ENCODE measurements around the gene GATA5.

Gene GATA5

GRCh38 chr20:62479156-62479555, 3.4 kb upstream of the GATA5 start:
- Mint-ChIP-seq H3K27me3 (peaks cover 95% of the 10 kb centered on the region), H3K36me3 (ENCODE audit: low read depth) (no peaks in the 10 kb centered on the region), H3K9me3 (no peaks in the 10 kb centered on the region), H3K4me3 (no peak overlapping the region), H3K27ac (no peak overlapping the region), H3K4me1 (ENCODE audit: low read depth) (peaks cover 10% of the 10 kb centered on the region)
- intact Hi-C loops (cut with micrococcal nuclease): no loop called here

DNA sequence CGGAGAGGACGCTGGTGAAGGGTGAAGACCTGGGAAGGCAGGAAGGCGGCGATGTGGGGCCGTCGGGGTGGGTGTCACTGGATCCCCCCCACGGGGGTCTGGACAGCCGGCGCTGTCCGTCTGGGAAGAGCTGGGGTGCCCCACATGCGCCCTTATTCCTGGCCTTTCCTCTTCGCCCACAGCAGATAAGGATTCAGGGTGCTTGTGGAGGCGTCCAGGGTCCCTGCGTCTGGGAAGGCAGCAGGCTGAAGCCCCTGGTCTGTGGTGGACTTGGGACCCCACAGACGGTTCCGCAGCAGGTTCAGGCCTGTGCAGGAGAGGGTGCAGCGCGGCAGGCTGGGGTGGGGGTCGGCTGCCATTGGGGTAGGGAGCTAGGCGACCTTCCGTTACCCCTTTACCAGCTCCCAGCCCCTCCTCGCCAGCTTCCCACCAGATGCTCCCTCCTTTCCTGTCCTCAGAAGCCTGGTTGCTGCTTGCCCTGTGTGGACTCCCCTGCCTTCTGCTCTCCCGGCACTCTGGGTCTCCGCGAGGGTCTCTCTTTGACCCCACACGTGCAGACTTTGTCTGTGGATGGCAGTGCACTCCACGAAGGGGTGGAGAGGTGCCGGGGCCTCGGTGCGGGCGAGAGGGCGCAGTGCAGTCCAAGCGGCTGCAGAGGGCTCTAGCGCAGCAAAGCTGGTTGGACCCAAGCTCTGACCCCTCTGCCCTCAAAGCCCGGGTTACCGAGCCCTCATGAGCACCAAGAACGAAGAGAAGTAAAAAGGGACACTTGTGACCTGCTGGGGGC, 2.1 kb upstream of the GATA5 start:
- H3K9me3 Mint-ChIP-seq: no peaks in the 10 kb centered on the region
- H3K36me3 Mint-ChIP-seq (ENCODE audit: low read depth): no peaks in the 10 kb centered on the region
- H3K27me3 Mint-ChIP-seq: peaks cover 93% of the 10 kb centered on the region
- no peak overlapping the region for H3K27ac Mint-ChIP-seq
- peaks cover 8% of the 10 kb centered on the region for H3K4me1 Mint-ChIP-seq (ENCODE audit: low read depth)
- intact Hi-C loops (cut with micrococcal nuclease): no loop called here
- H3K4me3 Mint-ChIP-seq: no peak overlapping the region

- Mint-ChIP-seq H3K36me3 (ENCODE audit: low read depth) (no peaks in the 10 kb centered on the region), H3K27ac (no peak overlapping the region), H3K4me3 (no peak overlapping the region), H3K9me3 (no peaks in the 10 kb centered on the region), H3K27me3 (peaks cover 88% of the 10 kb centered on the region), H3K4me1 (ENCODE audit: low read depth) (no peaks in the 10 kb centered on the region)
- intact Hi-C loops (cut with micrococcal nuclease): no loop called here
Measured at GRCh38 chr20:62476056-62476838, 452 bp upstream of the GATA5 start.

- Mint-ChIP-seq H3K4me1 (ENCODE audit: low read depth) (no peaks in the 10 kb centered on the region), H3K9me3 (no peaks in the 10 kb centered on the region), H3K27ac (no peak overlapping the region), H3K27me3 (peaks cover 83% of the 10 kb centered on the region), H3K36me3 (ENCODE audit: low read depth) (no peaks in the 10 kb centered on the region), H3K4me3 (no peak overlapping the region)
- intact Hi-C loops (cut with micrococcal nuclease): no loop called here
Measured at GRCh38 chr20:62475027-62475771, 596 bp downstream of the GATA5 start.

DNA sequence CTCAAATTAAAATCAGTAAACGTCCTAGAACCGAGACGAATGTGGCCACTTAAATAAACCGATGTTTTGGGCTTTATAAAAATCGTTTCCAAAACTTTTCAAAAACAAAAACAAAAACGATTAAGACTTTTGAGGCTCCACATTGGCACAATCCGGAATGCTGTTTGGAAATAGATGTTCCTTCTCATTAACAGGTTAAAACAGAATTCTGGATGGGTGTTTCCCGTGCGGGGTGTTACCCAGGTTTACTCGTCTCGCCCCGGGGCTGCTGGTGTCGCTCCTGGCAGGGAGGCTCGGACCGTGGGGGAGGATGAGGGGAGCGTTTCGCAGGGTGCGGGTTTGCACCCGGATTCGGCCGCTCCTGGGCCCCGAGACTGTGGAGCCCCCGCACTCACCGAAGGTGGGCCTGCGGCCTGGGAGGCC, 1.2 kb downstream of the GATA5 start:
- H3K27me3 Mint-ChIP-seq: peaks cover 84% of the 10 kb centered on the region
- H3K4me3 Mint-ChIP-seq: no peak overlapping the region
- no peaks in the 10 kb centered on the region for H3K4me1 Mint-ChIP-seq (ENCODE audit: low read depth)
- H3K9me3 Mint-ChIP-seq: no peaks in the 10 kb centered on the region
- intact Hi-C loops (cut with micrococcal nuclease): no loop called here
- no peaks in the 10 kb centered on the region for H3K36me3 Mint-ChIP-seq (ENCODE audit: low read depth)
- no peak overlapping the region for H3K27ac Mint-ChIP-seq

DNA sequence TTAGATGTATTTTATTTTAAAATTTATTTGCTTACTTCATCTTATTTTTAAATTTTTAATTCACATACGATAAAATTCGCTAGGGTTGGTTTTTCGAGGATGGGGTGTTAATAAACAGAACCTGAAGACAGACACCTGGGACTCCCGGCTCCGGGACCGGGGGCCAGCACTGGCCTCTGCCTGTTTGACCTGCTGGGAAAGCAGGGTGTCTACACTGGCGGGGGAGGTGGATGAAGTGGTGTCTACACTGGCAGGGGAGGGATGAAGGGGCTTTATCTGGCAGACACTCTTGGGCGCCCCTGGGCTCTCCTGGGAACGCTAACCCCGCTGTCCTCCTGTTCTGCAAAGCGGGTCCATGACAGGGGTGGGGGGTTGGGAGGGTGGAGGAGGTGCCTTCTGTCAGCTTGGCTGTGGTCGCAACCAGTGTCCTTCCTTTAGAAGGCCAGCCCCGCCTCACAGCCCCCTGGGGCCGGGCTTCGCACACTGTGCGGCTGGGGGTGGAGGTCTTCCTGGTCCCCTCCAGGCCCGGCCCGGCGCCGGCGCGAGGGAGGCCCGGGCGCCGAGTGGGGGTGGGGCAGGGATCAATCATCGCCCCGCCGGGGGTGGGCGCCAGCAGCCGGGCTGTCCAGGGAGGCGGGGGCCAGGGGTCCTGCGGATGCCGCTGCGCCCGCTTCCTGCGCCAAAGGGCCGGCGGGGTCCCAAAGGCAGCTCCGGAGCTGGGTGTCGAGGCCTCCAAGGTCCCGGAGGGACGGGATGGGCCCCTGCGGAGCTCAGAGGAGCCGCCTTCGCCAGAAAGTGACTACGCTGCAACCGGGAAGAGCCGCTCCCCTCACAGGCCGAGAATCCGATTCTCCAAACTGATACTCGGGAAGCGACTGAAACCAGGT, 1.8 kb downstream of the GATA5 start:
- intact Hi-C loops (cut with micrococcal nuclease): no loop called here
- Mint-ChIP-seq H3K4me1 (ENCODE audit: low read depth) (no peaks in the 10 kb centered on the region), H3K27me3 (peaks cover 78% of the 10 kb centered on the region), H3K36me3 (ENCODE audit: low read depth) (no peaks in the 10 kb centered on the region), H3K27ac (no peak overlapping the region), H3K9me3 (no peaks in the 10 kb centered on the region), H3K4me3 (no peak overlapping the region)

GRCh38 chr20:62472941-62473585, 2.7 kb downstream of the GATA5 start:
- no peaks in the 10 kb centered on the region for H3K9me3 Mint-ChIP-seq
- intact Hi-C loops (cut with micrococcal nuclease): no loop called here
- H3K27ac Mint-ChIP-seq: no peak overlapping the region
- H3K4me1 Mint-ChIP-seq (ENCODE audit: low read depth): no peaks in the 10 kb centered on the region
- H3K27me3 Mint-ChIP-seq: peaks cover 71% of the 10 kb centered on the region
- no peaks in the 10 kb centered on the region for H3K36me3 Mint-ChIP-seq (ENCODE audit: low read depth)
- H3K4me3 Mint-ChIP-seq: no peak overlapping the region

DNA sequence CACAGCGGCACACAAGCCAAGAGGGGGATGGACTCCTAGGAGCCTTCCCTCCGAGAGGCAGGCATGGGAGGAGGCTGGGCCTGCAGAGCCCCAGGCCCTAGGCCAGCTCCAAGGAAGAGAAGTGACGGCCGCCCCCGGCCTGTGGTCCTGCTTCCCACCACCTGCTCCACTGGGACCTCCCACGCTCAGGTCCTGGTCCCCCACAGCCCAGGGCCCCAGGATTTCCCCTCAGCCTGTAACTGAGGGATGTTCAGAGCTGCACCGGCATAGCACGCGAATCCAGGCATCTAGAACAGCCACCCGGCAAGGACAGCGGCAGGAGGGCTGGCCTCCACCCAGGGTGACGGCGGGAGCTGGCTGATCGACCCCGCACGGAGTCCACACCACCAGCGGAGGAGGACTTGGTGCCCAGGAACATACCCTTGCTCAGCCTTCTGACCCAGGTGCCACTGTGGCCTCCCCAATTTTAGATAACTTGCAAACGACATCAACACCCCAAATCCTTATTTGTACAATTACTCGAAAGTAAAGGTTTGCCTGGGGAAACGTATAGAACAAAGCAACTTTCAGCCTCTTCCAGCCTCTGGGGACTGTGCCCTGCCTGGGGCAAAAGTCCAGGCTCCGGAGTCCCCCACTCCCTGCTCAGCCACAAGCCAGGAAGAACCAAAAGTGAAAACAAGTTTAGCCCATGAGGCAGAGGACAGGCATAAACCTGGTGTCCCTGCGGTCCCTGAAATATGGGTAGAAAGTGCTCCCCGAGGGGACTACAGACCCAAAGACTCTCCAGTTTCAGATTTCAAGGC, 3.5 kb downstream of the GATA5 start:
- Mint-ChIP-seq H3K4me1 (ENCODE audit: low read depth) (no peaks in the 10 kb centered on the region), H3K4me3 (no peak overlapping the region), H3K27me3 (peaks cover 64% of the 10 kb centered on the region), H3K27ac (no peak overlapping the region), H3K9me3 (no peaks in the 10 kb centered on the region), H3K36me3 (ENCODE audit: low read depth) (no peaks in the 10 kb centered on the region)
- intact Hi-C loops (cut with micrococcal nuclease): no loop called here

GRCh38 chr20:62470459-62470858, 5.3 kb downstream of the GATA5 start:
- Mint-ChIP-seq H3K4me3 (no peak overlapping the region), H3K27ac (no peak overlapping the region), H3K36me3 (ENCODE audit: low read depth) (no peaks in the 10 kb centered on the region), H3K4me1 (ENCODE audit: low read depth) (no peaks in the 10 kb centered on the region), H3K27me3 (peaks cover 49% of the 10 kb centered on the region), H3K9me3 (no peaks in the 10 kb centered on the region)
- intact Hi-C loops (cut with micrococcal nuclease): no loop called here

DNA sequence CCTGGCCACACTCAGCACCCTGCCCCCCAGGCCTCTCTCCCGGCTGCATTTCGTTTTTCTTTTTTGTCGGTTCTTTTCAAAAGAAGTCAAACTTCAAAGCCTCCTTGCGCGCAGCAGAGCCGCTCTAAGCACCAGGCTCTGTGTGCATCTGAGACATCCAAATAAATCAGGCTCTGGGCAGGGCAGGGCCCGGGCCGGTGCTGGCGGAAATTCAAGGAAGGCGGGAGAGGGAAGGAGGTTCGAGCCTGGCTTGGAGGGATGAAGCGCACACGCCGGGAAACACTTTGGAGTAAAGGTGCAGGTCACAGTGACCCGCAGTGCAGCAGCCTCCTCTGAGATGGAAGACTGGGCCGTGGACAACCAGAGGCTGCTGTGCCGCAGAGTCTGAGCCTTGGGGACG, 5.8 kb downstream of the GATA5 start:
- Mint-ChIP-seq H3K27me3 (peaks cover 44% of the 10 kb centered on the region), H3K4me1 (ENCODE audit: low read depth) (no peaks in the 10 kb centered on the region), H3K9me3 (no peaks in the 10 kb centered on the region), H3K36me3 (ENCODE audit: low read depth) (no peaks in the 10 kb centered on the region), H3K4me3 (no peak overlapping the region), H3K27ac (no peak overlapping the region)
- intact Hi-C loops (cut with micrococcal nuclease): no loop called here

DNA sequence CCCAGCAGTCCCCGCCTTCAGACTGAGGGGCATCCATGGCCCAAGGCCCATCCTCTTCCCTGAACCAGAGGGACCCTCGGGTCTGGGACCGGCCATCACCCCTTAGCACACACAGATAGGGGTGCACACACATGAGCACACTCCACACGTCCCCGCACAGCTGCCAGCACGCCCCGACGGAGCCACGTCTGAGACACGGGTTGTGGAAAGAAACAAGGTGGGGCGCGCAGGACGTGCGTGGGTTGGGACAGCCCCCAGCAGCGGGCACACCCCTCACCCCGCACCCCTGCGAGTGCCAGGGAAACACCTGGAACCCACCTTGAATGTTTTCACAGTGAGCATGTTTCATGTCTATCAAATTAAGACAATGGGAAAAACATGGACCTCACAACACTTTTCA, 6.4 kb downstream of the GATA5 start:
- intact Hi-C loops (cut with micrococcal nuclease): no loop called here
- no peak overlapping the region for H3K27ac Mint-ChIP-seq
- no peak overlapping the region for H3K4me3 Mint-ChIP-seq
- no peaks in the 10 kb centered on the region for H3K36me3 Mint-ChIP-seq (ENCODE audit: low read depth)
- no peaks in the 10 kb centered on the region for H3K9me3 Mint-ChIP-seq
- H3K4me1 Mint-ChIP-seq (ENCODE audit: low read depth): no peaks in the 10 kb centered on the region
- H3K27me3 Mint-ChIP-seq: peaks cover 38% of the 10 kb centered on the region

DNA sequence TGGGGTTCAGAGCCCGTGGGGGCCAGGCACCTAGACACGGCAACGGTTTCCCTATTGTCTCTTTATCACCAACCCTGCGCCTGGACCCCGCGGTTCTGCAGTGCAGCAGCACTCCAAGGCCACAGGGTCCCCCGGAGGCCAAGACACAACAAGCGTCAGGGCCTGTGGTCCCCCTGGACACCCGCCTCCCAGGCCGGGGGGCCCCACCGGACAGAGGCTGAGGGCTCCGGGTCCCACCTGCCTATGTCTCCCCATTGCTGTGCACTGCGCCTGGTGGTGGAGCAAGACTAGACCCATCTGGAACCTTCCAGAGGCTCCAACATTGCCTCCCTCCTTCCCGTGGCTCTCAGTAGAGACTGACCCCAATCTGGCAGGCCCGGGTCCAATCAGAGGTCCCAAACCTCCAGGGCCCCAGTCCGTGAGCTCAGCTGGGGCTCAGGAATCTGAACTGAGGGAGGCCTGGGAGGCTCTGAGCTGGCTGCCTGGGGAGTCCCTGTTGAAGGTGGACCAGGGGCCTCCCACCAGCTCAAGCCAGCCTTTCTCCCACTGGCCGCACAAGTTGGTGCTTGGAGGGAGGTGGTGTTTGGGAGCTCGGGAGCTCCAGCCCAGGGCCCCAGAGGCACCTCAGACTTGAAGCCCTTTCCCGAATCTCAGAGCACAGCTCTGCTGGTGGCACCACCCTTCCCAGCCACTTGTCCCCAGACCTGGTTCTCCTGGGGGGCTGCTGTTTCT, 8.8 kb downstream of the GATA5 start:
- Mint-ChIP-seq H3K4me1 (ENCODE audit: low read depth) (no peaks in the 10 kb centered on the region), H3K27me3 (peaks cover 16% of the 10 kb centered on the region), H3K4me3 (no peak overlapping the region), H3K36me3 (ENCODE audit: low read depth) (no peaks in the 10 kb centered on the region), H3K9me3 (no peaks in the 10 kb centered on the region), H3K27ac (no peak overlapping the region)
- intact Hi-C loops (cut with micrococcal nuclease): no loop called here
